GM23338 (cell line): ENCODE data around the gene SOX2. TPM values are rescaled to one million over a fixed set of nuclear protein-coding genes. Genes with fewer than 3 reads are reported as not detected.

Source experiments
- ETS1 ChIP-seq: IDR thresholded peaks from 2 replicates; pipeline ENCODE4 v1.6.1; 2016; ENCODE audit warnings: antibody characterized with exemption
- EZH2 ChIP-seq: fragments of 200-600 bp; sonication (generic); IDR thresholded peaks from one replicate; pipeline ENCODE4 v1.8.0; 2017; ENCODE audit warnings: antibody characterized with exemption, mild to moderate bottlenecking, low read depth; ENCODE audit not compliant: unreplicated experiment
- JUNB ChIP-seq: IDR thresholded peaks from one replicate; pipeline ENCODE4 v1.6.1; 2016; ENCODE audit warnings: antibody characterized with exemption; ENCODE audit not compliant: unreplicated experiment
- NANOG ChIP-seq: IDR thresholded peaks from 2 replicates; pipeline ENCODE4 v1.6.1; 2016; ENCODE audit warnings: antibody characterized with exemption, borderline replicate concordance
- STAT1 ChIP-seq: IDR thresholded peaks from one replicate; pipeline ENCODE4 v1.6.1; 2016; ENCODE audit warnings: antibody characterized with exemption; ENCODE audit not compliant: unreplicated experiment
- ZNF331 ChIP-seq: fragments of 250-450 bp; sonication (Bioruptor Pico); IDR thresholded peaks from 2 replicates; pipeline ENCODE4 v1.5.0; 2020; ENCODE audit warnings: low read depth, mild to moderate bottlenecking, moderate library complexity
- ZNF462 ChIP-seq: fragments of 250-450 bp; sonication (Bioruptor Pico); IDR thresholded peaks from 2 replicates; pipeline ENCODE4 v1.5.0; 2020; ENCODE audit warnings: mild to moderate bottlenecking, moderate library complexity
- polyA plus RNA-seq: library from polyadenylated mRNA; unstranded; fragments of >200 nt; fragmentation: Nextera tagmentation; extraction: Ambion mirVana; gene quantifications from 2 replicates; pipeline ENCODE4 v1.2.1, GENCODE V29; 2016
- total RNA-seq: library from RNA; depleted of rRNA; stranded (reverse); fragments of >200 nt; shearing (Covaris generic); gene quantifications from 2 replicates; pipeline ENCODE4 v1.2.3, GENCODE V29; 2014

The SOX2 gene
- total and polyA plus RNA-seq, 2 experiments from 2014 or later: 105 to 228 TPM

DNA sequence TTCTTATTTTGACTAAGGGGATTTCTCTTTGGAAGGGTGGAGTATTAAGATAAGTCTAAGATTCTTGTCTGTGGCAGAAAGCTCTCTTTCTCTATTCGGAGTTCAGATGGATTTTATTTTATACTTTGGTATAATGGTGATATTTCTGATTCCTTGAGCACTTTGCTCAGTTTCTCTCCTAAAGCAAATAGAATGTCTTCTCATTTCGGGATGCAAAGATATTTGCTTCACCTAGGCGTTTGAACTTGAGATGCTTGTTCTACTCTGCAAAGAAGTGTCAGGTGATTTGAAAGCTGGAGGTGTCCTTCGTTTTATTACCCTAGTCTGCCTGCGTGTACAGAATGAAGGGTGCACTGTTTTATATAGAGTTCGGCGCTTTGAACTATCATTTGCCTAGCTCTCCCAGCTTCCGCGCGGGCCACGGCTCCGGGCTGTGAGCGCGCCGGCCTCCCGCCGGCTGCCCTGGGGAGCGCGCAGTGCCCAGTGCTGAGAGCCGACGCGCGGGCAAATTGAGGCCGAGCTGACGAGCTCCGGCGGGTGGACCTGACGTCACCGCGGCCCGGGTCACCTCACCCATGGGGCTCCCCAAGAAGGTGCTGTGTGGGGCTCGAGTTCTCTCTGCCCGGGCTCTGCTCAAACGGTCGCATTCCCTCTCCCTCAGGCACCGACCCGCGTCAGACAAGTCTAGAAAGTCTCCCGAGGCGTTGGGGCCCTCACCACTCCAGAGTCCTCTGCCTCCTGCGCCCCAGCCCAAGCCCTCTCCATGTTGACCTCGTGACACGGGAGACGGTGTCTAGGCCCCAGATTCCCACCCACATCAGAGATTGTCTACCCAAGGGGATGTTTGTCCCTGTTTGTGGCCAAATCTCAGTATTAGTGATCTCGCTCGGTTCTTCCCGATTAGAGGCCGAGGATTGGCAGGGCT, 7.5 kb downstream of the SOX2 start (continued):
- no peak for TF ChIP-seq ETS1
- no peak for TF ChIP-seq STAT1
- no peak for TF ChIP-seq ZNF331
- TF ChIP-seq JUNB: no peak
- no peak for TF ChIP-seq NANOG
- TF ChIP-seq ZNF462: no peak
- TF ChIP-seq EZH2: no peak
